IMR-90 (cell line): ENCODE data around the gene PARD3. TPM values are rescaled to one million over a fixed set of nuclear protein-coding genes. Genes with fewer than 3 reads are reported as not detected.

Source experiments
- ATAC-seq: fragments of 200-7000 bp; cut with Tn5 transposase; 2 replicates; pipeline ENCODE4 v1.9.1; 2020; ENCODE audit warnings: low read depth, mild to moderate bottlenecking, moderate library complexity
- BruUV-seq: library from RNA; stranded (reverse); fragments of 400-500 nt; replicated peaks from 2 replicates; lab custom pipeline; 2021; lab: Mats Ljungman, UMichigan
- CTCF ChIA-PET: fragments of 300-600 bp; formaldehyde crosslinking; extraction: SDS; loops from one replicate; lab custom pipeline; 2021; ENCODE audit warnings: antibody characterized with exemption; lab: Yijun Ruan, JAX
- POLR2A ChIA-PET: fragments of 300-600 bp; sonication (Branson Sonifier 250); formaldehyde crosslinking; loops from one replicate; lab custom pipeline; 2022; ENCODE audit warnings: antibody characterized with exemption; ENCODE audit not compliant: unreplicated experiment; lab: Charles Lee
- DNase-seq: peaks from one replicate; pipeline ENCODE4 v3.0.0; 2013
- H2AFZ ChIP-seq: replicated peaks from 2 replicates; pipeline ENCODE3; 2013; ENCODE audit warnings: low read length, mild to moderate bottlenecking; ENCODE audit not compliant: poor library complexity
- H2AK5ac ChIP-seq: 2 replicates; pipeline ENCODE4 v1.6.1; 2013; ENCODE audit warnings: low read depth, low read length, inconsistent platforms
- H2AK9ac ChIP-seq: replicated peaks from 2 replicates; pipeline ENCODE3; 2013; ENCODE audit warnings: mild to moderate bottlenecking, low read depth, low read length, moderate library complexity; ENCODE audit not compliant: poor library complexity
- H2BK120ac ChIP-seq: 2 replicates; pipeline ENCODE4 v1.6.1; 2013; ENCODE audit warnings: low read depth, low read length, inconsistent platforms
- H2BK15ac ChIP-seq: 3 replicates; pipeline ENCODE4 v1.6.1; 2013; ENCODE audit warnings: low read depth, low read length, inconsistent platforms
- H2BK20ac ChIP-seq: 2 replicates; pipeline ENCODE4 v1.6.1; 2013; ENCODE audit warnings: low read depth, mild to moderate bottlenecking, inconsistent platforms, low read length, moderate library complexity
- H2BK5ac ChIP-seq: 2 replicates; pipeline ENCODE4 v1.6.1; 2013; ENCODE audit warnings: mild to moderate bottlenecking, low read depth, low read length, inconsistent platforms; ENCODE audit not compliant: poor library complexity, severe bottlenecking
- H3K14ac ChIP-seq: replicated peaks from 2 replicates; pipeline ENCODE4 v1.6.1; 2013; ENCODE audit warnings: low read depth, low read length, inconsistent platforms
- H3K18ac ChIP-seq: 2 replicates; pipeline ENCODE4 v1.6.1; 2013; ENCODE audit warnings: low read depth, low read length, control low read depth
- H3K23ac ChIP-seq: 2 replicates; pipeline ENCODE4 v1.6.1; 2013; ENCODE audit warnings: low read depth, low read length, inconsistent platforms
- H3K27ac ChIP-seq: 2 replicates; pipeline ENCODE4 v1.5.1; 2013; ENCODE audit warnings: mild to moderate bottlenecking, control low read depth, low read length; ENCODE audit not compliant: insufficient read depth
- H3K27me3 ChIP-seq: 2 replicates; pipeline ENCODE4 v1.6.1; 2013; ENCODE audit warnings: low read length; ENCODE audit not compliant: control insufficient read depth, insufficient read depth
- H3K36me3 ChIP-seq: 2 replicates; pipeline ENCODE4 v1.6.1; 2013; ENCODE audit warnings: low read length, mixed read lengths; ENCODE audit not compliant: control insufficient read depth, insufficient read depth
- H3K4ac ChIP-seq: 2 replicates; pipeline ENCODE4 v1.6.1; 2013; ENCODE audit warnings: low read depth, low read length, inconsistent platforms
- H3K4me1 ChIP-seq: 2 replicates; pipeline ENCODE4 v1.6.1; 2013; ENCODE audit warnings: low read length, mixed read lengths; ENCODE audit not compliant: control insufficient read depth, insufficient read depth
- H3K4me2 ChIP-seq: 2 replicates; pipeline ENCODE4 v1.6.1; 2013; ENCODE audit warnings: low read depth, mild to moderate bottlenecking, control low read depth, low read length, moderate library complexity
- H3K4me3 ChIP-seq: 2 replicates; pipeline ENCODE4 v1.5.1; 2013; ENCODE audit warnings: low read depth, mild to moderate bottlenecking, control low read depth, low read length, moderate library complexity; ENCODE audit not compliant: insufficient read depth
- H3K56ac ChIP-seq: 2 replicates; pipeline ENCODE4 v1.6.1; 2013; ENCODE audit warnings: low read length, inconsistent platforms; ENCODE audit not compliant: insufficient read depth; ENCODE audit errors: extremely low read depth
- H3K79me1 ChIP-seq, 2 experiments: 2 replicates each; pipeline ENCODE4 v1.6.1; 2013; ENCODE audit warnings: low read length in 2 of 2, inconsistent platforms in 1 of 2, low read depth in 1 of 2
- H3K9ac ChIP-seq: 2 replicates; pipeline ENCODE4 v1.6.1; 2013; ENCODE audit warnings: low read depth, low read length, control low read depth
- H3K9me1 ChIP-seq: 2 replicates; pipeline ENCODE4 v1.6.1; 2013; ENCODE audit warnings: low read length, inconsistent platforms; ENCODE audit not compliant: insufficient read depth
- H3K9me3 ChIP-seq: 2 replicates; pipeline ENCODE4 v1.6.1; 2013; ENCODE audit warnings: low read length; ENCODE audit not compliant: control insufficient read depth, insufficient read depth
- H4K20me1 ChIP-seq: 2 replicates; pipeline ENCODE4 v1.6.1; 2013; ENCODE audit warnings: low read length, inconsistent platforms; ENCODE audit not compliant: insufficient read depth
- H4K5ac ChIP-seq: 2 replicates; pipeline ENCODE4 v1.6.1; 2013; ENCODE audit warnings: mild to moderate bottlenecking, low read depth, low read length, control low read depth
- H4K8ac ChIP-seq, 2 experiments: 2 replicates each; pipeline ENCODE4 v1.6.1; 2013; ENCODE audit warnings: low read depth in 2 of 2, low read length in 2 of 2, control low read depth in 1 of 2, inconsistent platforms in 1 of 2
- H4K91ac ChIP-seq: 2 replicates; pipeline ENCODE4 v1.6.1; 2013; ENCODE audit warnings: low read depth, low read length, inconsistent platforms; ENCODE audit not compliant: insufficient read depth
- CEBPB ChIP-seq: IDR thresholded peaks from 2 replicates; pipeline ENCODE4 v1.6.1; 2012; ENCODE audit warnings: low read depth, low read length, improper control_type of control experiment
- CHD1 ChIP-seq: IDR thresholded peaks from 2 replicates; pipeline ENCODE4 v1.6.1; 2012; ENCODE audit warnings: low read depth, low read length, improper control_type of control experiment
- CTCF ChIP-seq: conservative IDR thresholded peaks from 2 replicates; pipeline ENCODE4 v1.5.1; 2012; ENCODE audit warnings: mild to moderate bottlenecking, low read depth, low read length, improper control_type of control experiment
- ELK1 ChIP-seq: fragments of 150-350 bp; IDR thresholded peaks from 2 replicates; pipeline ENCODE4 v1.6.1; 2016; ENCODE audit warnings: low read depth, mild to moderate bottlenecking, low read length, moderate library complexity, borderline replicate concordance
- MAFK ChIP-seq: IDR thresholded peaks from 2 replicates; pipeline ENCODE4 v1.6.1; 2012; ENCODE audit warnings: low read depth, low read length, improper control_type of control experiment
- MAZ ChIP-seq: IDR thresholded peaks from 2 replicates; pipeline ENCODE4 v1.6.1; 2012; ENCODE audit warnings: low read depth, mild to moderate bottlenecking, low read length, improper control_type of control experiment, moderate library complexity, borderline replicate concordance
- NFE2L2 ChIP-seq: fragments of 150-350 bp; IDR thresholded peaks from 2 replicates; pipeline ENCODE4 v1.6.1; 2016; ENCODE audit warnings: low read depth, mild to moderate bottlenecking, low read length
- RCOR1 ChIP-seq: IDR thresholded peaks from 2 replicates; pipeline ENCODE4 v1.6.1; 2012; ENCODE audit warnings: mild to moderate bottlenecking, low read length, improper control_type of control experiment; ENCODE audit not compliant: insufficient replicate concordance
- RFX5 ChIP-seq: IDR thresholded peaks from 2 replicates; pipeline ENCODE4 v1.8.0; 2012; ENCODE audit warnings: low read depth, mild to moderate bottlenecking, low read length, moderate library complexity
- SMC3 ChIP-seq: fragments of 150-350 bp; IDR thresholded peaks from 2 replicates; pipeline ENCODE4 v1.6.1; 2016; ENCODE audit warnings: low read depth, mild to moderate bottlenecking, antibody characterized with exemption, low read length, moderate library complexity
- WGBS, 2 experiments: methylation state at CpG; one replicate each; pipeline versions ENCODE4 v1.1.5 to v1.1.7; 2013; ENCODE audit warnings: missing lambda C conversion rate in 2 of 2; ENCODE audit not compliant: insufficient read length in 1 of 2; ENCODE audit errors: extremely low coverage in 2 of 2; 5-methylcytosine and 5-hydroxymethylcytosine counted together
- dilution Hi-C: fragments of 300-500 bp; cut with HindIII; formaldehyde crosslinking; loops from one replicate; pipeline ENCODE4 v1.14.3; 2018; ENCODE audit warnings: low sequenced_read_pairs; ENCODE audit not compliant: unreplicated experiment
- in situ Hi-C: fragments of 300-500 bp; cut with MboI; formaldehyde crosslinking; loops from 3 replicates; pipeline ENCODE4 v1.14.3; 2019; ENCODE audit warnings: low sequenced_read_pairs, inconsistent platforms, mixed read lengths
- intact Hi-C: fragments of 100-400 bp; cut with micrococcal nuclease; formaldehyde crosslinking; loops from 2 replicates; pipeline ENCODE4 v1.10.0; 2022
- polyA plus RNA-seq, 3 experiments: library from polyadenylated mRNA; depleted of rRNA; stranded (reverse); fragments of >200 nt; gene quantifications; 2 replicates each; pipeline ENCODE4 v1.2.3, GENCODE V29; 2012; ENCODE audit warnings: low replicate concordance in 1 of 3
- total RNA-seq: library from RNA; depleted of rRNA; stranded (reverse); fragments of >200 nt; gene quantifications from 2 replicates; pipeline ENCODE4 v1.2.3, GENCODE V29; 2012

Gene PARD3
- total and polyA plus RNA-seq, 2 of the 4 experiments (the other 2 are of a cell fraction) = 14.6 to 37.5 TPM

- TF ChIP-seq ELK1 = no peak
- no peak for TF ChIP-seq CTCF
- no peak for TF ChIP-seq SMC3
- no peak for TF ChIP-seq RFX5
- no peak for TF ChIP-seq MAFK
- no peak for TF ChIP-seq RCOR1
- no peak for TF ChIP-seq MAZ
- TF ChIP-seq CEBPB = no peak
- no peak for TF ChIP-seq CHD1
- TF ChIP-seq NFE2L2 = no peak
- dilution Hi-C loops = no loop called here
These were observed 341.7 kb downstream of the PARD3 start for GRCh38 chr10:34473174-34474008.

More at GRCh38 chr10:34473174-34474008, 341.7 kb downstream of the PARD3 start:
- ChIA-PET CTCF (no interaction called here), POLR2A (no interaction called here)
- Histone ChIP-seq H3K36me3 (no peaks in the 10 kb centered on the region), H4K20me1 (no peaks in the 10 kb centered on the region), H3K27ac (no peak overlapping the region), H2BK5ac (no peak overlapping the region), H3K14ac (no peak overlapping the region), H2AK9ac (no peak overlapping the region), H3K4ac (no peak overlapping the region), H3K79me1 (no peaks in the 10 kb centered on the region; a peak in 1 of 4 replicates), H2AK5ac (no peak overlapping the region; the same call in 1 of the 2 replicates), H4K91ac (no peak overlapping the region), H3K4me1 (peaks cover 3% of the 10 kb centered on the region; the same call in 1 of the 2 replicates), H3K4me3 (no peak overlapping the region), H3K4me2 (no peak overlapping the region), H2AFZ (no peak overlapping the region), H3K9me3 (no peaks in the 10 kb centered on the region), H3K56ac (no peak overlapping the region), H3K9me1 (0 out of 2 replicates have a peak, but pooled peaks cover 3% of the 10 kb centered on the region), H3K9ac (no peak overlapping the region), H3K23ac (no peak overlapping the region), H2BK15ac (no peak overlapping the region), H2BK20ac (no peak overlapping the region), H3K27me3 (no peaks in the 10 kb centered on the region), H4K8ac (no peak overlapping the region), H2BK120ac (no peak overlapping the region), H4K5ac (no peak overlapping the region), H3K18ac (no peak overlapping the region)
- BruUV-seq = no TSS peak
- intact Hi-C loops = no loop called here
- in situ Hi-C loops = no loop called here
- DNase-seq = no peak
- WGBS, 2 experiments = 89% methylated on average over 1 of the region's 7 CpGs; no CpG with 5 or more reads in 1 of the 2 experiments
- no peak for ATAC-seq
